HG03108 (cell line): Measurements from ENCODE around the gene FREM2.

Experiments used
- ATAC-seq: cut with Tn5 transposase; IDR thresholded peaks from one replicate; pipeline ENCODE4 v1.9.1; 2021; ENCODE audit warnings: moderate library complexity; ENCODE audit not compliant: unreplicated experiment

FREM2 gene

DNA sequence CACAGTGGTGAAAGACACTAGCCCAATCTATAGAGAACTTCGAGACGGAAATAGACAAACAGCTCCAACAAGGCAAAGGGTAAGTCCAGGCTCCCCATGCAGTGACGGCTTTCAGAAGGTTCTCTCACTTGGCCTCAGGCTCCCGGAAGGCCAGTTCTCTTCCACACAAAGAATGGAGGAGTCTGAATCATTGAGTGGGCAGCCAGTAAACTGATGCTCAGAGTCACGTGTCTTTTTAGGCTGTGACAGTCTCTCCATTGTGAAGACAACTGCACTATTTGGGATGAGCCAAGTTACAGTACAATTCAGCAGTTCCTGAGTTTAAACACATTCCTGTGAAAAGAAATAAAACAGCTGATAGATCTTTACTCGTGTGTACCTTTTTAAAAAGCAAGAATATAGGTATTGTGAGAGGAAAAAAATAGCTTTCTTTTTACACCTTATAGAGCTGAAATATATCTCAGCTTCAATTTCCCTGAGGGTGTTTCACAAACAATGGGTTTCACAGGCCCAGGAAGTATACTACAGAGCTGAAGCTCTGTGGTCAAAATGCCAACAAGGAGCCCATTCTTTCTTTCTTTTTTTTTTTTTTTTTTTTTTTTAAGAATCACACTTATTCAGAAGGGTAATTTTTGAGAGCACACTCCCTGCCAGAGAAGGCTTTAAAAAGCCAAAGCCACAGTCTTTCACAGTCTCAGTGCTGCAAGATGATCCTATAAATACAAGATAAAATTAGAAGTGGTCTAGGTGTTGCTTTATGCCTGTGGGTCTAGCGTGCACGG lies 135.1 kb downstream of the FREM2 start:
- ATAC-seq, result no peak

DNA sequence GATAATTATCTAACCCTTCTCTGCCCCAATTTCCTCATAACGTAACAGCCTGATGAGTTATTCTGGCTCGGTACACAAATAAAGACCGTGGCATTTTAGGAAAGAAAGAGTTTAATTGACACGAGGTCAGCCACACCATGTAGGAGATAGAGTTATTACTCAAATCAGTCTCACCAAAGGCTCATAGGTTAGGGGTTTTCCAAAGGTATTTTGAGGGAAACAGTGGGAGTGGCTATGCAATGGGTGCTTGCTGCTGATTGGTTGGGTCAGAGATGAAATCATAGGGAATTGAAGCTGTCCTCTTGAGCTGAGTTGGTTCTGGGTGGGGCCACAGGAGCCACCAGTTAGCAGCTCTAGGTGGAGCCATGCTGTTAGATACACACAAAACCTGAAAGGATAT lies 137.5 kb downstream of the FREM2 start:
- ATAC-seq, result no peak

GRCh38 chr13:38826182-38826813 lies 139.4 kb downstream of the FREM2 start:
- no peak for ATAC-seq

- ATAC-seq, result no peak
These were observed 143.7 kb downstream of the FREM2 start for GRCh38 chr13:38830442-38831045.

DNA sequence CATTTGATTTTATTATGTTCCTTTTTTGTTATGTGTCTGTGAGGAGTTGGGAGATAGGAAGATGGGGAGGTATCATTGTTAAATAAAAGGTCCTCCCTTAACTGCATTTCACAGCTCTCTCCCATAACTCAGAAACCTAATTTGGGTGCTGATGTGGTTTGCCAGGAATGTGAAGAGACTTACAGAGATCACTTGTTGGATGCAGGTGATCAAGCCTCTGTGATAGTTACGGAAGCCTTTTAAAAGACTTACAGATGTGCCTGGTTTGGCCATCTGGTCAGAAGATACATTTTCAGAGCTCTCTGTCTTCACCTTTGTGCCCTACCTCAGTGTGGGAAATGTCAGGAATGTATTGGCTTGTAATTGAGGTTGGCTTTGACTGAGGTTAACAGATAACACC lies 157.7 kb downstream of the FREM2 start:
- no peak for ATAC-seq

- no peak for ATAC-seq
These were observed 161.5 kb downstream of the FREM2 start for GRCh38 chr13:38848360-38848759.

DNA sequence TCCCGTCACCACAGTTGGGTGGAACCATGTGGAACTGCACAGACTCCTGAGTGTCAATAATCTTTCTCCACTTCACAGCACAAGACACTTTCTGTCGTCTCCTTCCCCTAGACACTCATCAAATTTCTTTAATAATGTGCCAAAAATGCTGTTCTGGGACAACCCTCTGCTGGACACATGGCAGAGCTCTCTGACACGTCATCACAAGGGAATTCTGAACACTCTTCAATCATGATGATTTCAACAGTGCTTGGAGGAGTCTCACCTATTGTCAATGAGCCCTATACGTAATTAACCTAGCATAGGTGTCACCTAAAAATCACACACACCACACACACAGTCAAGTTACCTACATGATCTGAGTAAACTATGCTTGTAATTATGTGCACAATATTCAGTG lies 162.4 kb downstream of the FREM2 start:
- ATAC-seq, result no peak

DNA sequence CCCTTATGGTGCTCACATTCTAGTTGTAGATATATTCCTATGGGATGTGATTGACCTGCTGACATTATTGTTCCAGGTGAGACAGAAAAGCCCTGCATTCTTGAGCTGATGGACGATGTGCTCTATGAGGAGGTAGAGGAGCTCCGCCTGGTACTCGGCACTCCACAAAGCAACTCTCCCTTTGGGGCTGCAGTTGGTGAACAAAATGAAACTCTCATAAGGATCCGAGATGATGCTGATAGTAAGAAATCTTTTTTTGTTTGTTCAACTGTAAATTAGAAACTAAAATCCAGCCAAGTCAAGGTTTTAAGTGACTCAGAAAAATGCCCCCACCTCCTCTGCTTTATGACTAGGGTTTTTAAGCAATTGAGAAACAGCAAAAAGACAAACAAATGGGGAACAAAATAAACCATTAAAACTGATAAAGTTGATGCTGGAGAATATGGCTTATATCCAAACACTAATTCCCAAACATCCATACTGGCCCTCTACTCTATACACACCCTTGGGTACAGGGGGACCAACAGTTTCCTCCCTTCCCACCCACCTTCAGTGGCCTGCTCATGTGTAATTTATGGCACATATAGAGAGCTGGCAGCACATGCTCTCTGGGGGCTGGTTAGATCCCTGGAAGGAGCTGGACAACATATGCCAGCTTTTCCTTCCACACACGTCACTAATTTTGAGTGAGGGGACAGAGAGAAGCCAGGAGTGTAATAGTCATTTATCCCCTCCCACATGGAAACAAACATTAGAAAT lies 164.2 kb downstream of the FREM2 start:
- ATAC-seq, result no peak

GRCh38 chr13:38854226-38854625 lies 167.3 kb downstream of the FREM2 start:
- no peak for ATAC-seq

- ATAC-seq, result no peak
These were observed 169.2 kb downstream of the FREM2 start for GRCh38 chr13:38856065-38856464.

- no peak for ATAC-seq
These were observed 175.6 kb downstream of the FREM2 start for GRCh38 chr13:38862443-38862842.

GRCh38 chr13:38863536-38863935 lies 176.7 kb downstream of the FREM2 start:
- no peak for ATAC-seq

GRCh38 chr13:38866649-38867048 lies 179.8 kb downstream of the FREM2 start:
- ATAC-seq, result no peak

DNA sequence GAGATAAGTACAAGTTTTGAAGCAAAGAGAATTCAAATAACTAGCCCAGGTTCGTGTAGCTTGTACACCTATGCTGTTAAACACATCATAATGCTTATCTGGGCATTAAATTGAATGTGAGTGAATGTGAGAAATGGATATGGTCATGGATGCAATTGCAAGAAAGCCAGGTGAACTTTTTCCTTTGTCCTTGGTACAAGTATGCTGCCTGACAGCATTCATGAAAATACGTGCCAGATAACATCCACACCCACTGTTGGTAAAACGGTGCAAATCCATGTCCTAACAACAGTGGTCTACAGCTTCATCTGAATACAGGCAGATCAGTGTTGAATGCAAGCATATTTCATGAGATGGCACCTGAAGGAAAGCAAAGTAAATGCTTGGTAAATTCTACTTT lies 181.5 kb downstream of the FREM2 start:
- no peak for ATAC-seq

GRCh38 chr13:38868870-38869269 lies 182.0 kb downstream of the FREM2 start:
- ATAC-seq, result no peak

DNA sequence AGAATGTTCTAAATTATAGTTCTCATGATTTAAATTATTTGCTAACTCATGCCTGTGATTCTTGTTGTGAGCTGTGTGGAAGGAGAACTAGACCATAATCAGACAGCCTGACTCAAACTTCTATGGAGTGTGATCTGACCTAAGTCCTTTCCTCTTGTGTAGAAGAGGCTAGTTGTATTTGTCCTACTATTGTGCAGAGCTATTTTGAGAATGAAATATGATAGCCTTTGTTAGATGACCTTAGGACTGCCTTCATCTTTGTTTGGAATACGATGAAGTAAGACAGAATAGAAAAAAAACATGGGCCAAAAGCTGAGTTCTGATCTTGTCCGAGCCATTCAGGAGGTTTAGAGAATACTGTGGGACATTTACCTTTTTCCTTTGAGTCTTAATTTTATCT lies 184.4 kb downstream of the FREM2 start:
- ATAC-seq, result no peak

- ATAC-seq, result no peak
These were observed 185.8 kb downstream of the FREM2 start for GRCh38 chr13:38872693-38873092.

- no peak for ATAC-seq
These were observed 188.5 kb downstream of the FREM2 start for GRCh38 chr13:38875186-38875875.

DNA sequence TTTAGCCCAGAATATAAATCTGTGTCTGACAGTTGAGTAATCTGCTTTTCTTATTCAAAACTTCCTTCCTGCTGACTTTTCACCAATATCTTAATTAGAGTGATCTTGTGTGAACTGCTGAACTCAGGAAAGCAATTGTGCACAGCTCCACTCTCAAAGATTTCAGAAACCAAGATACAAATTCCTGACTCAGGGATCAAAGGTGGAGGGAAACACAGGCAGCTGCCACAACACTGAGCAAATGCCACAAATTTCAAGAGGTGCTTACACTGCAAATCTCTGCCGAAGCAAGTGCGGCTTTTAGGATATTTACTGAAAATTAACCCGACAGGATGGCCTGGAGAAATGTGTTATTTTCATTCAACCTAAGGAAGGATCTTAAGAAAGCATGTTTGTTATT lies 192.4 kb downstream of the FREM2 start:
- ATAC-seq, result no peak

GRCh38 chr13:38879786-38880185 lies 192.9 kb downstream of the FREM2 start:
- no peak for ATAC-seq

DNA sequence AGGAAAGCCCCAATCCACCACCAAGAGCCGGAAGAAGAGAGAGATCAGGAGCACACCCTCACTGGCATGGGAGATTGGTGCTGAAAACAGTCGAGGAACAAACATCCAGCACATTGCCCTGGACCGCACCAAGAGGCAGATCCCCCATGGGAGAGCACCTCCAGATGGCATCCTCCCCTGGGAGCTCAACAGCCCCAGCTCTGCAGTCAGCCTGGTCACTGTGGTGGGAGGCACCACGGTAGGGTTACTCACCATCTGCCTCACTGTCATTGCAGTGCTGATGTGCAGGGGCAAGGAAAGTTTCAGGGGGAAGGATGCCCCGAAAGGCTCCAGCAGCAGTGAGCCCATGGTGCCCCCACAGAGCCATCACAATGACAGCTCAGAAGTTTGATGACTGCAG lies 193.5 kb downstream of the FREM2 start:
- no peak for ATAC-seq
